ENCODE data around the gene CCDC92. TPM values are rescaled to one million over a fixed set of nuclear protein-coding genes. Genes with fewer than 3 reads are reported as not detected.

CCDC92 gene
- polyA plus RNA-seq, 1 of the 3 experiments (the other 2 are of a cell fraction): 53.5 TPM

GRCh38 chr12:123998991-123999359 is 26.3 kb upstream of the CCDC92 start:
- no peak for TF ChIP-seq USF1 (IDR thresholded peaks at IDR 0.05; ENCODE audit: borderline replicate concordance, low read depth)
- TF ChIP-seq MEF2A (IDR thresholded peaks at IDR 0.05; ENCODE audit: borderline replicate concordance, low read depth): no peak
- TF ChIP-seq FOXJ3 (CRISPR knock-in tag; IDR thresholded peaks at IDR 0.05): no peak
- TF ChIP-seq EP300 (IDR thresholded peaks at IDR 0.05; ENCODE audit: borderline replicate concordance in 1 of 2, low read depth in 1 of 2, low read length in 1 of 2): no peak
- no peak for TF ChIP-seq SIN3A (IDR thresholded peaks at IDR 0.05; ENCODE audit: borderline replicate concordance, low read depth, low read length)
- WGBS (ENCODE audit: low lambda C conversion rate): 91% methylated on average over 2 of the region's 2 CpGs
- ChIA-PET POLR2A (interaction anchor here (1.1 kb wide), 1 partner anchor 17 kb away, joined by 3 read pairs; no protein-coding TSS in a partner anchor), CTCF (interaction anchor here (1.1 to 2.1 kb wide), 3 partner anchors 8 to 34 kb away, joined by 3 to 6 read pairs (median 5); no protein-coding TSS in a partner anchor)
- H3K9me2 ChIP-seq: no peaks in the 10 kb centered on the region
- no peak overlapping the region for H2AFZ ChIP-seq (ENCODE audit: low read depth)
- no peaks in the 10 kb centered on the region for H3K27me3 ChIP-seq (ENCODE audit: insufficient read depth)
- H3K27ac ChIP-seq (ENCODE audit: low read depth in 2 of 2, low read length in 1 of 2): no peak overlapping the region
- H3K9ac ChIP-seq: no peak overlapping the region
- no peak for DNase-seq
- peaks cover 12 to 25% of the 10 kb centered on the region in 2 experiments; a peak in 2 of 4 replicates for H3K4me1 ChIP-seq (ENCODE audit: control insufficient read depth in 1 of 2, insufficient read depth in 2 of 2, low read depth in 1 of 2, low read length in 1 of 2)
- no peaks in the 10 kb centered on the region for H3K9me3 ChIP-seq
- H3F3A ChIP-seq (replicated peaks; ENCODE audit: insufficient read depth): no peaks in the 10 kb centered on the region
- 0 out of 2 replicates have a peak, but pooled peaks cover 9% of the 10 kb centered on the region for H4K20me1 ChIP-seq (ENCODE audit: insufficient read depth)
- no peak overlapping the region for H3K4me3 ChIP-seq (ENCODE audit: low read depth in 2 of 2, low read length in 1 of 2)
- H3K79me2 ChIP-seq (ENCODE audit: insufficient read depth): peaks cover 33% of the 10 kb centered on the region; the same call in 1 of the 2 replicates
- H3K36me3 ChIP-seq (replicated peaks in 1 of 2; ENCODE audit: control insufficient read depth in 1 of 2, insufficient read depth in 2 of 2, low read length in 1 of 2): peaks cover 11 to 62% of the 10 kb centered on the region in 2 experiments
- no peak overlapping the region for H3K4me2 ChIP-seq

- 70% methylated on average over 2 of the region's 2 CpGs for WGBS (ENCODE audit: low lambda C conversion rate)
Observed at GRCh38 chr12:123998344-123998990, 25.8 kb upstream of the CCDC92 start.

More at GRCh38 chr12:123998344-123998990, 25.8 kb upstream of the CCDC92 start:
- CTCF ChIA-PET: interaction anchor here (1.1 to 4.8 kb wide), 4 partner anchors 8 to 34 kb away, joined by 3 to 24 read pairs (median 6); no protein-coding TSS in a partner anchor
- peaks cover 16 to 62% of the 10 kb centered on the region in 2 experiments for H3K36me3 ChIP-seq (replicated peaks in 1 of 2; ENCODE audit: control insufficient read depth in 1 of 2, insufficient read depth in 2 of 2, low read length in 1 of 2)
- no peaks in the 10 kb centered on the region for H3K9me3 ChIP-seq
- POLR2A ChIA-PET: interaction anchor here (1.1 kb wide), 1 partner anchor 18 kb away, joined by 3 read pairs; no protein-coding TSS in a partner anchor
- no peak overlapping the region for H3K4me3 ChIP-seq (ENCODE audit: low read depth in 2 of 2, low read length in 1 of 2)
- 0 out of 4 replicates have a peak overlapping the region, but pooled peaks of 1 of the 2 experiments have one; percentile 18 for H3K27ac ChIP-seq (ENCODE audit: low read depth in 2 of 2, low read length in 1 of 2)
- H4K20me1 ChIP-seq (ENCODE audit: insufficient read depth): 0 out of 2 replicates have a peak, but pooled peaks cover 9% of the 10 kb centered on the region
- H3K4me2 ChIP-seq: no peak overlapping the region
- no peak overlapping the region for H3K9ac ChIP-seq
- no peaks in the 10 kb centered on the region for H3F3A ChIP-seq (replicated peaks; ENCODE audit: insufficient read depth)
- peaks cover 38% of the 10 kb centered on the region; the same call in 1 of the 2 replicates for H3K79me2 ChIP-seq (ENCODE audit: insufficient read depth)
- no peaks in the 10 kb centered on the region for H3K27me3 ChIP-seq (ENCODE audit: insufficient read depth)
- H3K4me1 ChIP-seq (ENCODE audit: control insufficient read depth in 1 of 2, insufficient read depth in 2 of 2, low read depth in 1 of 2, low read length in 1 of 2): peaks cover 15 to 25% of the 10 kb centered on the region in 2 experiments; a peak in 2 of 4 replicates
- DNase-seq: no peak
- no peak overlapping the region for H2AFZ ChIP-seq (ENCODE audit: low read depth)
- H3K9me2 ChIP-seq: no peaks in the 10 kb centered on the region
- TF ChIP-seq, protein P1, sequence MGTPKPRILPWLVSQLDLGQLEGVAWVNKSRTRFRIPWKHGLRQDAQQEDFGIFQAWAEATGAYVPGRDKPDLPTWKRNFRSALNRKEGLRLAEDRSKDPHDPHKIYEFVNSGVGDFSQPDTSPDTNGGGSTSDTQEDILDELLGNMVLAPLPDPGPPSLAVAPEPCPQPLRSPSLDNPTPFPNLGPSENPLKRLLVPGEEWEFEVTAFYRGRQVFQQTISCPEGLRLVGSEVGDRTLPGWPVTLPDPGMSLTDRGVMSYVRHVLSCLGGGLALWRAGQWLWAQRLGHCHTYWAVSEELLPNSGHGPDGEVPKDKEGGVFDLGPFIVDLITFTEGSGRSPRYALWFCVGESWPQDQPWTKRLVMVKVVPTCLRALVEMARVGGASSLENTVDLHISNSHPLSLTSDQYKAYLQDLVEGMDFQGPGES (IDR thresholded peaks at IDR 0.05; ENCODE audit: low read depth, low read length): no peak
- TF ChIP-seq NRF1 (IDR thresholded peaks at IDR 0.05; ENCODE audit: low read depth, low read length) (no peak), EZH2phosphoT487 (IDR thresholded peaks at IDR 0.05; ENCODE audit: borderline replicate concordance, low read depth) (no peak), GABPA (IDR thresholded peaks at IDR 0.05; ENCODE audit: low read depth) (no peak), MAX (IDR thresholded peaks at IDR 0.05; ENCODE audit: low read depth) (no peak), FOXM1 (IDR thresholded peaks at IDR 0.05; ENCODE audit: low read depth) (no peak), TAF1 (IDR thresholded peaks at IDR 0.05; ENCODE audit: borderline replicate concordance, low read depth, low read length) (no peak), FOSL2 (IDR thresholded peaks at IDR 0.05; ENCODE audit: borderline replicate concordance, low read depth) (no peak), USF1 (IDR thresholded peaks at IDR 0.05; ENCODE audit: borderline replicate concordance, low read depth) (no peak), RCOR1 (IDR thresholded peaks at IDR 0.05; ENCODE audit: low read length) (no peak), CHD2 (IDR thresholded peaks at IDR 0.05; ENCODE audit: low read length, partially characterized antibody) (no peak), MXI1 (IDR thresholded peaks at IDR 0.05; ENCODE audit: low read depth, low read length) (no peak), RXRA (IDR thresholded peaks at IDR 0.05; ENCODE audit: borderline replicate concordance, low read depth) (no peak)

Data from SK-N-SH (cell line).